Osteocyte (in vitro differentiated cells): ENCODE results near the gene GNAT1. TPM values are rescaled to one million over a fixed set of nuclear protein-coding genes. Genes with fewer than 3 reads are reported as not detected.

Source experiments
- DNase-seq: peaks from one replicate; pipeline ENCODE4 v3.0.0; 2021; ENCODE audit warnings: mixed read lengths; ENCODE audit not compliant: unreplicated experiment; ENCODE audit errors: extremely low spot score
- H3K27ac Mint-ChIP-seq: one replicate; pipeline ENCODE4 v1.8.0; 2021; ENCODE audit warnings: mild to moderate bottlenecking, mixed read lengths; ENCODE audit not compliant: unreplicated experiment
- H3K27me3 Mint-ChIP-seq: one replicate; pipeline ENCODE4 v1.8.0; 2021; ENCODE audit warnings: mixed read lengths; ENCODE audit not compliant: unreplicated experiment
- H3K36me3 Mint-ChIP-seq: one replicate; pipeline ENCODE4 v1.8.0; 2021; ENCODE audit warnings: mixed read lengths; ENCODE audit not compliant: unreplicated experiment
- H3K4me1 Mint-ChIP-seq: one replicate; pipeline ENCODE4 v1.8.0; 2021; ENCODE audit warnings: mixed read lengths; ENCODE audit not compliant: unreplicated experiment
- H3K4me3 Mint-ChIP-seq: one replicate; pipeline ENCODE4 v1.8.0; 2021; ENCODE audit warnings: mild to moderate bottlenecking, moderate library complexity, mixed read lengths; ENCODE audit not compliant: unreplicated experiment
- H3K9me3 Mint-ChIP-seq: one replicate; pipeline ENCODE4 v1.8.0; 2021; ENCODE audit warnings: mixed read lengths; ENCODE audit not compliant: unreplicated experiment
- total RNA-seq: library from RNA; stranded (reverse); gene quantifications from 2 replicates; pipeline ENCODE4 v1.2.1, GENCODE V29; 2021
- TF ChIP-seq, protein P1 (sequence below): fragments of 200-600 bp; sonication (generic); IDR thresholded peaks from 2 replicates; pipeline ENCODE4 v1.5.0; 2021; ENCODE audit warnings: antibody characterized with exemption, mild to moderate bottlenecking, moderate library complexity

The GNAT1 gene
- total RNA-seq, 1 donor from 2014 or later, result not detected

DNA sequence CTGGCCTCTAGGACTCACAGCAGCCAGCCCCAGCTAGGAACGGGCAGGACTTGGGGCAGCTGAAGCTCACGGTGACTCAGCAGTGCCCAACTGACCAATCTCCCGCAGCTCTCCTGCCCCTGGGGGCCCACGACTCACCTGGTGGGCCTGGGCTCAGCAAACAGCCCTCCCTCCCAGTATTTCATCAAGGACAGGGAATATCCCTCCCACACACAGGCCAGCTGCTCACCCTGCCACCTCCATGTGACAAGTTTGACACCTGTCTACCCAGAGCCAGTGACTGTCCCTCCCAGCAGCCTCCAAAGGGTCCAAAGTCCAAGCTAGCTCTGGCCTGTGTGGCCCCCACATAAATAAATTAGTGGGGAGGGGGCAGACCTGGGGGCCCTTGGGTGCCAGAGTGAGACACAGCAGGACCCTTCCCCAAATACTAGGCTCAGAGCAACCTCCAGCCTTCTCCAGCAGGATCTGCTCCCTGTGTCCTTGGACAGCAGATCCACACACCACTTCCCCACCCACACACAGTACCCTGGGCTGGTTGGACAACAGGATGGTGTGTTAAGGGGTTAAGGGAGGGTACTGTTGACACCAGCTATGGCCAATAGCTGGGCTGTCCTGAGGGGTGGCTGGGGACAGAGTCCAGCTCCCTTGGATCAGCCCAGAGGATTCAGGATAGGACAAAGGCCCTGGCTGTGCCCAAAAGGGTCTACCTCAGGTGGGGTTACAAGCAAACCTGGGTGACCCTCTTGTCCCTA, 4.3 kb downstream of the GNAT1 start:
- DNase-seq, result no peak
- Mint-ChIP-seq H3K27me3 (peaks cover 26% of the 10 kb centered on the region), H3K9me3 (no peaks in the 10 kb centered on the region), H3K4me1 (no peaks in the 10 kb centered on the region), H3K4me3 (no peak overlapping the region), H3K27ac (no peak overlapping the region), H3K36me3 (no peaks in the 10 kb centered on the region)
- TF ChIP-seq, protein P1, sequence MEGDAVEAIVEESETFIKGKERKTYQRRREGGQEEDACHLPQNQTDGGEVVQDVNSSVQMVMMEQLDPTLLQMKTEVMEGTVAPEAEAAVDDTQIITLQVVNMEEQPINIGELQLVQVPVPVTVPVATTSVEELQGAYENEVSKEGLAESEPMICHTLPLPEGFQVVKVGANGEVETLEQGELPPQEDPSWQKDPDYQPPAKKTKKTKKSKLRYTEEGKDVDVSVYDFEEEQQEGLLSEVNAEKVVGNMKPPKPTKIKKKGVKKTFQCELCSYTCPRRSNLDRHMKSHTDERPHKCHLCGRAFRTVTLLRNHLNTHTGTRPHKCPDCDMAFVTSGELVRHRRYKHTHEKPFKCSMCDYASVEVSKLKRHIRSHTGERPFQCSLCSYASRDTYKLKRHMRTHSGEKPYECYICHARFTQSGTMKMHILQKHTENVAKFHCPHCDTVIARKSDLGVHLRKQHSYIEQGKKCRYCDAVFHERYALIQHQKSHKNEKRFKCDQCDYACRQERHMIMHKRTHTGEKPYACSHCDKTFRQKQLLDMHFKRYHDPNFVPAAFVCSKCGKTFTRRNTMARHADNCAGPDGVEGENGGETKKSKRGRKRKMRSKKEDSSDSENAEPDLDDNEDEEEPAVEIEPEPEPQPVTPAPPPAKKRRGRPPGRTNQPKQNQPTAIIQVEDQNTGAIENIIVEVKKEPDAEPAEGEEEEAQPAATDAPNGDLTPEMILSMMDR, result no peak

DNA sequence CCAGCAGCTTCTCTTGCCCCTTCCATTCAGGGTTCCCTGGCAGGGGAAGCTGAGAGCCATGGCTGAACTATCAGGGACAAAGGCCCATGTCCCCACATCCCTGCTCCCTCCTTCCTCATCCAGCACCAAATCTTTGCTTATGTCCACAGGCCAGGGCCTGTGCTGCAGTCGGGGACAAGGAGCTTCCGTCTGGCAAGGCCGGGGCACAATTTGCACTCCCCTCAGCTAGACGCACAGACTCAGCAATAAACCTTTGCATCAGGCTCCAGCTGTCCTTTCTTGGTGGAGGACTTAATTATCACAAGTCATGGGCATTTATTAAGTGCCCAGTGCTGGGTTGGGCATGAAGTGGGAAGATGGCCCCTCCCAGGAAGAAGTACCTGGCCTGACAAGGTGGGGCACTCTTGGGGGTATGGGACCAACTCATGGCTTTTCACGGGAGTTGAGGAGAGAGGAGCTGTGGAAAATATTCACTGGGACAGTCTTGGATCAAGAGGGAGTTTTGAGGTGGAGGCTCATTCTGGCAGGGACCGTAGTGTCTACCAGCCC, 4.9 kb downstream of the GNAT1 start:
- TF ChIP-seq, protein P1, result no peak
- no peak overlapping the region for H3K27ac Mint-ChIP-seq
- H3K27me3 Mint-ChIP-seq, result peaks cover 32% of the 10 kb centered on the region
- no peak overlapping the region for H3K4me3 Mint-ChIP-seq
- no peak for DNase-seq
- no peaks in the 10 kb centered on the region for H3K9me3 Mint-ChIP-seq
- H3K4me1 Mint-ChIP-seq, result no peaks in the 10 kb centered on the region
- no peaks in the 10 kb centered on the region for H3K36me3 Mint-ChIP-seq

DNA sequence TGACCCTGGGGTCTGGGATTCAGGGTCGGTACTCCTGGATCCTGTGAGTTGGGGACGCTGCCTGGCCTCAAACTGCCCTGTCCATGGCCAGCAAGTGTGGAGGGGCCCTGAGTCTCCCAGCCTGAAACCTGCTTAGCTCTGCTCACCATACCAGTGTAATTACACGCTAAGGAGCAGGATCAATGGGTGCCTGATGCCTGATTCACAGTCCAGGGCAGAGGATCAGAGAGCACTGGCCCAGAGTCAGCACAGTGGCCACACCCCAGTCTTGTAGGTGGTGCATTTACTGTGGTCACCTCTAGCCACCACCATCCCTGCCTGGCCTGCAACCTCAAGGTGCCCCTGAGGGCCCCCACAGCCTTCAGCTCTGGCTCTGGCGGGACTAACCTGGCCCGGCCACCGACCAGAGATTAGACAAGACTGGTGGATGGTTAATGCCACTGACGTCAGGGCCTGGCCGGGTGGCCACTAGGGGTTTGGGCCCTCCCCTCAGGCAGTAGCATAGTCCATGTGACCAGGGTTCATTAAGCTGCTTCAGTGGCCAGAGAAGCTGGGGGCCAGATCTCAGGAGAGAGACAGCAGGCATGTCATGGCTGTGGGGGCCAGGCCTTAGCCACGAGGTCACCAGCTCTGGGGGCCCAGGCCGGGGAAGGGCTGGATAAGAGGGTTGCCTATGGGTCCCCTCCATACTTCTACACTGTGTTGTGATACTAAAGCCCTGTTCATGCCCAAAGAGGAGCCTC, 10.3 kb downstream of the GNAT1 start:
- H3K9me3 Mint-ChIP-seq, result no peaks in the 10 kb centered on the region
- H3K36me3 Mint-ChIP-seq, result no peaks in the 10 kb centered on the region
- H3K4me3 Mint-ChIP-seq, result no peak overlapping the region
- DNase-seq, result no peak
- TF ChIP-seq, protein P1, result no peak
- peaks cover 22% of the 10 kb centered on the region for H3K4me1 Mint-ChIP-seq
- H3K27ac Mint-ChIP-seq, result no peak overlapping the region
- peaks cover 40% of the 10 kb centered on the region for H3K27me3 Mint-ChIP-seq

DNA sequence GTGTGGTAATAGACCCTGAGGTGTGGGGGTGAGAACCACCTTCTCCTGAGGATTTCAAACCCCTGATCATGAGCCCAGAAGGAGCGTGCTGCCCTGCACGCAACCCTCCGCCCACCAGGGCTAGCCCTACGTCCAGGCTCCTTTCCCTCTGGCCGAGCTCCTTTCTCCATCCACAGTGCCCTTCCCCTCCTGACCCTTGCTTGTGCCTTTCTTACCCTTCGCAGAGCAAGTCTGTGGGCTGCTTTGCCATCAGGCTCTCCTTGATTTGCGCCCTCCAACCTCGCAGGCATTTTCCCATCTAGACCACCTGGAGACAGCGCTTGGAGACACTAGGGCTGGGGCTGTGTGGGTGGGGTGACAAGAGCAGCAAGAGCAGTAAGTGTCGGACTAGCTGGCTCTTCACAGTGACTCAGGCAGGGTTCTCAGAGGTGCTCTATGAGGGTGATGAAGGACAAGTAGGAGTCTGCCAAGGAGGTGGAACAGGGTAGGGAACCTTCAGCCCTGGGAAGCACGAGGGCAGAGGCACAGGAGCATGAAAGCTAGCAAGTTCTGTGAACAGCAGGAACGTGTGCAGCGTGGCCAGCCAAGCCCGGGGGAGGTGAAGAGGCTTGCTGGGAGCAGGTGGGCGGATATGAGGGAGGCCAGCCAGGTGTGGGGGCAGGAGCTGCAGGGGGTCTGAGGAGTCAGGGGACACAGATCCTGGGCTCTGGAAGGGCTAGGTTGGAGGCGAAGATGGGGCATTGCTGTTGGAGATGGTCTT, 11.1 kb downstream of the GNAT1 start:
- TF ChIP-seq, protein P1, result no peak
- no peak overlapping the region for H3K27ac Mint-ChIP-seq

More for the DNA sequence above, 11.1 kb downstream of the GNAT1 start:
- DNase-seq, result no peak
- H3K4me3 Mint-ChIP-seq, result no peak overlapping the region
- no peaks in the 10 kb centered on the region for H3K9me3 Mint-ChIP-seq
- H3K4me1 Mint-ChIP-seq, result peaks cover 24% of the 10 kb centered on the region
- peaks cover 37% of the 10 kb centered on the region for H3K27me3 Mint-ChIP-seq
- no peaks in the 10 kb centered on the region for H3K36me3 Mint-ChIP-seq
